H1 (cell line): ENCODE results near the gene YIPF5.

Experiments used
- RAD21 ChIP-seq, 2 experiments: IDR thresholded peaks in 1 of 2; conservative IDR thresholded peaks in 1 of 2; 2 replicates each; pipeline ENCODE4 v1.6.1; 2011; ENCODE audit warnings: low read depth in 2 of 2, low read length in 2 of 2, improper control_type of control experiment in 1 of 2, inconsistent platforms in 1 of 2, mild to moderate bottlenecking in 1 of 2, moderate library complexity in 1 of 2
- TF ChIP-seq, protein P1 (sequence below): IDR thresholded peaks from 2 replicates; pipeline ENCODE4 v1.6.1; 2011; ENCODE audit warnings: low read depth, mild to moderate bottlenecking, low read length; ENCODE audit not compliant: insufficient read depth

DNA sequence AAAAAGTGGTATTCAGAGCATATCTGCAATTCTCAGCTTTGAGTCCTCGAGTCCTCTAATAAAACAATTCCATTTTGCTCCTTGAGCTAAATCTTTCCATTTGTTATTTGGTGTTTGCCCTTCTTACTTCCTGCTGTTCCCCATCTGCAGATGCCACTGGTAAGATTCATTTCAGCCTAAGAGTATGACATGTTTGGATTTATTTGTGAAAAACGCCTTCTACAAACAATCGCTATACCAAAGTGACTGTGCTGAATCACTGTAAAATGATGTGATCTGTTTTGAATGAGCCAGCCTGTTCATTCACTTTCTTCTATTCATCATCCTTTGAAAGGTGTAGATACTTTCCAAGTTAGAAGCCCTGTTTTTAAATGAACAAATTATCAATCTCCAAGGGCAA lies 27.9 kb upstream of the YIPF5 start:
- TF ChIP-seq, protein P1, sequence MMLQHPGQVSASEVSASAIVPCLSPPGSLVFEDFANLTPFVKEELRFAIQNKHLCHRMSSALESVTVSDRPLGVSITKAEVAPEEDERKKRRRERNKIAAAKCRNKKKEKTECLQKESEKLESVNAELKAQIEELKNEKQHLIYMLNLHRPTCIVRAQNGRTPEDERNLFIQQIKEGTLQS, result no peak
- TF ChIP-seq RAD21 (IDR thresholded peaks at IDR 0.05 in 1 of 2, conservative IDR thresholded peaks at IDR 0.05 in 1 of 2; ENCODE audit: low read depth in 2 of 2, low read length in 2 of 2), result no peak
